ENCODE data around the gene KCTD5. TPM values are rescaled to one million over a fixed set of nuclear protein-coding genes. Genes with fewer than 3 reads are reported as not detected.
A peak's percentile ranks its signal among the peaks of the same experiment; 100 is the strongest.

Gene KCTD5
- total and polyA plus RNA-seq, 2 of the 8 experiments (the other 6 are each of a cell fraction or from before 2014, with no cell fraction given), result 26.6 to 31.8 TPM

DNA sequence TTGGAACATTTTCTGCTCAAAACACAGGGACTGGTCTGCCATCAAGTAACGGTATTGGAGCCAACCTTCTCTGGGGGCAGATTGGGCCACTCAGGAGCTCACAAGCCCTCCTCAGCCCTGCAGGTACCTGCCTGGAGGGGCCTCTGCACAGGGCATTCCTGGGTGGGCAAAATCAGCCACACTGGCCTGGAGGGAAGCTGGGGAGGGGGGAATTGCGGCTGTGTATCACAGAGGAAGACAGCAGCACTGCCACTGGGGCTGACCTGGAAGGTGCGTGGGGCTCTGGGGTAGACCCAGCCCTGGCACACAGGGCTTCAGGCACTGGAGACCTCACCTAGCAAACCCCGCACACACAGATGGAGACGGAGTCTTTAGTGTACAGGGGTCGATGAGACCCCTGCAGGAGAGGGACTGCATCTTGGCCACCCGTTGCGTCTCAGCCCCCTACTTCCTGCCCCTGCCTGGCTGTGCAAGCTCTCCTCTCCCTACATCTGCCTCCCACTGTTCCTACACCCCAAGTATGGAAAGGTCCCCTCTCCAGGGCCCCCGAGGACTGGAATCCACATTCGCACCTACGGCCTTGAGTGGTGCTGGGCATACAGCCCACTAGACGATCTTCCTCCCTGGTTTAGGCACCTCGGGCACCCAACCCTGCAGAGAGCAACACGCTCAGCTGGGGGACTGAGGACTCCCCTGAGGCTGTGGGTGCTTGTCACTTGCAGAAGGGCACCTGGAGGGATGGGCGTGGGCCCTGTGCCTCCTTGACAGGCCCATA lies 63.0 kb downstream of the KCTD5 start:
- peak overlapping the region; percentile 38; the same call in 1 of the 2 replicates for H4K8ac ChIP-seq (ENCODE audit: extremely low read depth, insufficient read depth, low read length)
- WGBS, 2 experiments (ENCODE audit: extremely low coverage in 1 of 2, insufficient coverage in 1 of 2, insufficient read length in 1 of 2, insufficient replicate concordance in 2 of 2, low coverage in 1 of 2, low lambda C conversion rate in 2 of 2, missing lambda C conversion rate in 1 of 2), result 83% methylated on average over 13 of the region's 15 CpGs; no CpG with 5 or more reads in 1 of the 2 experiments
- H2BK15ac ChIP-seq (ENCODE audit: low read length), result no peak overlapping the region
- H2AK5ac ChIP-seq (ENCODE audit: low read depth, low read length), result no peak overlapping the region
- DNase-seq (ENCODE audit: low read depth in 1 of 2, low spot score in 2 of 2) (no peak), FAIRE-seq (no peak)
- no peak overlapping the region for H3K18ac ChIP-seq (ENCODE audit: extremely low read depth, low read length)
- H3K79me2 ChIP-seq (ENCODE audit: control insufficient read depth in 1 of 2, insufficient read depth in 2 of 2, low read length in 2 of 2), result peaks cover 0 to 2% of the 10 kb centered on the region in 2 experiments; a peak in 1 of 4 replicates
- no peak overlapping the region for H3K4me2 ChIP-seq (ENCODE audit: insufficient read depth in 1 of 2, low read depth in 2 of 2, low read length in 2 of 2)
- no peak overlapping the region for H3K9ac ChIP-seq (replicated peaks in 1 of 4; ENCODE audit: extremely low read depth in 1 of 4, low read depth in 3 of 4, low read length in 3 of 4)
- no peak overlapping the region for H4K5ac ChIP-seq (ENCODE audit: insufficient read length, low read depth, low read length)
- H2BK12ac ChIP-seq (ENCODE audit: low read depth, low read length), result no peak overlapping the region
- no peak overlapping the region for H2AFZ ChIP-seq (ENCODE audit: low read length)
- H3K9me3 ChIP-seq (ENCODE audit: insufficient read depth in 2 of 2, low read depth in 1 of 2, low read length in 1 of 2), result no peaks in the 10 kb centered on the region
- no peak overlapping the region for H3K4ac ChIP-seq (replicated peaks; ENCODE audit: insufficient read length, low read depth, low read length)
- H3K4me3 ChIP-seq (ENCODE audit: extremely low read depth in 1 of 4, insufficient read depth in 2 of 4, low read depth in 3 of 4, low read length in 4 of 4), result no peak overlapping the region
- no peaks in the 10 kb centered on the region for H3K23me2 ChIP-seq (ENCODE audit: low read depth, low read length)
- POLR2A ChIA-PET (ENCODE audit: partially characterized antibody), result interaction anchor here (0.6 to 2.7 kb wide), 14 partner anchors 9 to 63 kb away, joined by 3 to 11 read pairs (median 4); partner anchors contain the start of genes KCTD5 and PRSS27
- peaks cover 0 to 1% of the 10 kb centered on the region in 2 experiments for H4K20me1 ChIP-seq (replicated peaks in 1 of 2; ENCODE audit: control insufficient read depth in 1 of 2, insufficient read depth in 2 of 2, low read length in 2 of 2)
- H4K91ac ChIP-seq (replicated peaks; ENCODE audit: insufficient read length, low read length), result no peak overlapping the region
- H2BK5ac ChIP-seq (ENCODE audit: low read depth, low read length), result no peak overlapping the region
- H3K23ac ChIP-seq (ENCODE audit: insufficient read length), result no peak overlapping the region
- CTCF ChIA-PET (ENCODE audit: partially characterized antibody), result interaction anchor here (0.8 to 1.3 kb wide), 3 partner anchors 13 to 53 kb away, joined by 3 to 5 read pairs (median 3); partner anchors contain the start of gene PRSS41
- H2BK20ac ChIP-seq (ENCODE audit: low read length), result no peak overlapping the region
- peaks cover 2% of the 10 kb centered on the region; the same call in 1 of the 2 replicates for H3K79me1 ChIP-seq (ENCODE audit: low read depth, low read length)
- H3K14ac ChIP-seq (ENCODE audit: insufficient read length), result no peak overlapping the region
- H3K56ac ChIP-seq (replicated peaks; ENCODE audit: insufficient read length, low read depth, low read length), result no peak overlapping the region
- H3K27me3 ChIP-seq (replicated peaks in 1 of 4; ENCODE audit: control insufficient read depth in 3 of 4, extremely low read depth in 1 of 4, insufficient read depth in 3 of 4, low read length in 3 of 4), result no peaks in the 10 kb centered on the region
- no peak for TF ChIP-seq PHF8 (conservative IDR thresholded peaks at IDR 0.05; ENCODE audit: low read depth, low read length)
- no peak for TF ChIP-seq NANOG (IDR thresholded peaks at IDR 0.05; ENCODE audit: insufficient read depth, low read depth, low read length, poor library complexity, severe bottlenecking)
- TF ChIP-seq CHD2 (IDR thresholded peaks at IDR 0.05; ENCODE audit: low read length), result no peak
- TF ChIP-seq NRF1 (IDR thresholded peaks at IDR 0.05; ENCODE audit: low read depth, low read length), result no peak
- no peak for TF ChIP-seq TEAD4 (IDR thresholded peaks at IDR 0.05; ENCODE audit: low read depth, low read length)
- TF ChIP-seq ZNF274 (IDR thresholded peaks at IDR 0.05; ENCODE audit: borderline replicate concordance, extremely low read depth, low read length), result no peak
- no peaks in the 10 kb centered on the region for H3K36me3 ChIP-seq (ENCODE audit: control insufficient read depth in 2 of 4, insufficient read depth in 4 of 4, low read length in 3 of 4)
- peaks cover 0 to under 1% (median 0%) of the 10 kb centered on the region in 4 experiments; a peak in 3 of 7 replicates for H3K4me1 ChIP-seq (replicated peaks in 1 of 4; ENCODE audit: control insufficient read depth in 3 of 4, insufficient read depth in 4 of 4, low read length in 3 of 4)
- no peak overlapping the region for H2BK120ac ChIP-seq (replicated peaks; ENCODE audit: low read depth, low read length)
- no peak overlapping the region for H3K27ac ChIP-seq (ENCODE audit: low read depth, low read length)
